Astrocyte (in vitro differentiated cells and primary cell): ENCODE measurements around the gene LAG3.

Experiments
- EZH2 ChIP-seq: IDR thresholded peaks from 2 replicates; pipeline ENCODE4 v1.6.1; 2012; ENCODE audit warnings: mild to moderate bottlenecking, low read length, inconsistent platforms; ENCODE audit not compliant: insufficient read depth
- TF ChIP-seq, protein P1 (sequence below): IDR thresholded peaks from 2 replicates; pipeline ENCODE4 v1.5.1; 2011; ENCODE audit warnings: low read depth, mild to moderate bottlenecking, inconsistent platforms, low read length, moderate library complexity; ENCODE audit not compliant: insufficient read depth

DNA sequence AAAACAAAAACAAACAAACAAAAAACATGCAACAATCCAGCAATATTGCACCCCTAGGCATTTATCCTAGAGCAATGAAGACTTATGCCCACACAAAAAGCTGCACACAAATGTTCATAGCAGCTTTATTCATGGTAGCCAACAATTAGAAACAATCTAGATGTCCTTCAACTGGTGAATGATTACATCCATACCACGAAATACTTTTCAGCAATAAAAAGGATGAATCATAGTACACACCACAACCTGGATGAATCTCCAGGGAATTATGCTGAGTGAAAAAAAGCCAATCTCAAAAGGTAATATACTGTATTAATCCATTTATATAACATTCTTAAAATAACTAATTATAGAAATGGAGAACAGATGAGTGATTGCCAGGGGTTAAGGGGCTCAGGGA is 34.9 kb downstream of the LAG3 start:
- TF ChIP-seq, protein P1, sequence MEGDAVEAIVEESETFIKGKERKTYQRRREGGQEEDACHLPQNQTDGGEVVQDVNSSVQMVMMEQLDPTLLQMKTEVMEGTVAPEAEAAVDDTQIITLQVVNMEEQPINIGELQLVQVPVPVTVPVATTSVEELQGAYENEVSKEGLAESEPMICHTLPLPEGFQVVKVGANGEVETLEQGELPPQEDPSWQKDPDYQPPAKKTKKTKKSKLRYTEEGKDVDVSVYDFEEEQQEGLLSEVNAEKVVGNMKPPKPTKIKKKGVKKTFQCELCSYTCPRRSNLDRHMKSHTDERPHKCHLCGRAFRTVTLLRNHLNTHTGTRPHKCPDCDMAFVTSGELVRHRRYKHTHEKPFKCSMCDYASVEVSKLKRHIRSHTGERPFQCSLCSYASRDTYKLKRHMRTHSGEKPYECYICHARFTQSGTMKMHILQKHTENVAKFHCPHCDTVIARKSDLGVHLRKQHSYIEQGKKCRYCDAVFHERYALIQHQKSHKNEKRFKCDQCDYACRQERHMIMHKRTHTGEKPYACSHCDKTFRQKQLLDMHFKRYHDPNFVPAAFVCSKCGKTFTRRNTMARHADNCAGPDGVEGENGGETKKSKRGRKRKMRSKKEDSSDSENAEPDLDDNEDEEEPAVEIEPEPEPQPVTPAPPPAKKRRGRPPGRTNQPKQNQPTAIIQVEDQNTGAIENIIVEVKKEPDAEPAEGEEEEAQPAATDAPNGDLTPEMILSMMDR, result no peak
- TF ChIP-seq EZH2, result no peak
